ENCODE results near the gene TAF4B.
A peak's percentile ranks its signal among the peaks of the same experiment; 100 is the strongest.

Gene TAF4B

GRCh38 chr18:26394047-26394654 is 167.9 kb downstream of the TAF4B start:
- Histone ChIP-seq H2BK12ac (ENCODE audit: low read length in 2 of 2) (no peak overlapping the region), H2AK5ac (ENCODE audit: low read length, severe bottlenecking) (no peak overlapping the region), H3K4ac (ENCODE audit: low read depth in 1 of 2, low read length in 2 of 2) (no peak overlapping the region), H3K79me1 (replicated peaks; ENCODE audit: low read length, poor library complexity, severe bottlenecking) (no peaks in the 10 kb centered on the region), H3K4me3 (ENCODE audit: insufficient read depth in 1 of 2, low read depth in 1 of 2, low read length in 2 of 2) (no peak overlapping the region), H3K9me3 (ENCODE audit: control insufficient read depth, low read length) (no peaks in the 10 kb centered on the region), H3K18ac (ENCODE audit: low read depth in 1 of 2, low read length in 2 of 2) (no peak overlapping the region), H2AFZ (ENCODE audit: low read depth, low read length) (no peak overlapping the region), H3K9ac (ENCODE audit: low read length) (no peak overlapping the region), H4K8ac (ENCODE audit: low read length) (no peak overlapping the region), H3K36me3 (ENCODE audit: control insufficient read depth in 1 of 2, insufficient read depth in 2 of 2, low read depth in 1 of 2, low read length in 2 of 2) (no peaks in the 10 kb centered on the region), H3K23ac (ENCODE audit: low read length in 2 of 2) (no peak overlapping the region), H2BK5ac (ENCODE audit: low read depth, low read length, poor library complexity, severe bottlenecking) (no peak overlapping the region), H3K27ac (ENCODE audit: low read length, poor library complexity, severe bottlenecking) (no peak overlapping the region), H3K4me1 (ENCODE audit: control insufficient read depth, insufficient read depth, low read depth, low read length) (no peaks in the 10 kb centered on the region), H3K27me3 (ENCODE audit: control insufficient read depth in 1 of 2, insufficient read depth in 1 of 2, low read length in 2 of 2) (no peaks in the 10 kb centered on the region), H3K14ac (ENCODE audit: low read length in 2 of 2) (no peak overlapping the region), H2BK120ac (ENCODE audit: low read depth, low read length) (no peak overlapping the region), H4K91ac (ENCODE audit: low read length) (no peak overlapping the region), H2BK15ac (ENCODE audit: low read depth, poor library complexity, severe bottlenecking) (no peak overlapping the region), H3K4me2 (ENCODE audit: low read length, poor library complexity, severe bottlenecking) (no peak overlapping the region)
- 100% methylated on average over 2 of the region's 5 CpGs for WGBS
- DNase-seq = no peak

GRCh38 chr18:26397019-26397418 is 170.8 kb downstream of the TAF4B start:
- H4K91ac ChIP-seq (ENCODE audit: low read length) = no peak overlapping the region
- H3K4me1 ChIP-seq (ENCODE audit: control insufficient read depth, insufficient read depth, low read depth, low read length) = no peaks in the 10 kb centered on the region
- H3K36me3 ChIP-seq (ENCODE audit: control insufficient read depth in 1 of 2, insufficient read depth in 2 of 2, low read depth in 1 of 2, low read length in 2 of 2) = no peaks in the 10 kb centered on the region
- no peak overlapping the region for H2BK12ac ChIP-seq (ENCODE audit: low read length in 2 of 2)
- H3K4me2 ChIP-seq (ENCODE audit: low read length, poor library complexity, severe bottlenecking) = no peak overlapping the region
- no peak overlapping the region for H3K18ac ChIP-seq (ENCODE audit: low read depth in 1 of 2, low read length in 2 of 2)
- no peak overlapping the region for H3K14ac ChIP-seq (ENCODE audit: low read length in 2 of 2)
- H3K27me3 ChIP-seq (ENCODE audit: control insufficient read depth in 1 of 2, insufficient read depth in 1 of 2, low read length in 2 of 2) = no peaks in the 10 kb centered on the region
- 98% methylated on average over 4 of the region's 4 CpGs for WGBS
- no peak overlapping the region for H2BK120ac ChIP-seq (ENCODE audit: low read depth, low read length)
- no peak overlapping the region for H3K23ac ChIP-seq (ENCODE audit: low read length in 2 of 2)
- H2BK5ac ChIP-seq (ENCODE audit: low read depth, low read length, poor library complexity, severe bottlenecking) = no peak overlapping the region
- no peak overlapping the region for H2BK15ac ChIP-seq (ENCODE audit: low read depth, poor library complexity, severe bottlenecking)
- no peak overlapping the region for H3K4me3 ChIP-seq (ENCODE audit: insufficient read depth in 1 of 2, low read depth in 1 of 2, low read length in 2 of 2)
- no peak overlapping the region for H3K27ac ChIP-seq (ENCODE audit: low read length, poor library complexity, severe bottlenecking)
- no peak overlapping the region for H2AK5ac ChIP-seq (ENCODE audit: low read length, severe bottlenecking)
- no peak overlapping the region for H4K8ac ChIP-seq (ENCODE audit: low read length)
- no peak overlapping the region for H2AFZ ChIP-seq (ENCODE audit: low read depth, low read length)
- H3K9me3 ChIP-seq (ENCODE audit: control insufficient read depth, low read length) = no peaks in the 10 kb centered on the region
- H3K79me1 ChIP-seq (replicated peaks; ENCODE audit: low read length, poor library complexity, severe bottlenecking) = no peaks in the 10 kb centered on the region
- no peak overlapping the region for H3K4ac ChIP-seq (ENCODE audit: low read depth in 1 of 2, low read length in 2 of 2)
- DNase-seq = no peak
- no peak overlapping the region for H3K9ac ChIP-seq (ENCODE audit: low read length)

GRCh38 chr18:26403491-26403890 is 177.2 kb downstream of the TAF4B start:
- H2AFZ ChIP-seq (ENCODE audit: low read depth, low read length) = no peak overlapping the region
- H3K18ac ChIP-seq (ENCODE audit: low read depth in 1 of 2, low read length in 2 of 2) = no peak overlapping the region
- WGBS = no CpG with 5 or more reads among the region's 1 CpG
- H3K23ac ChIP-seq (ENCODE audit: low read length in 2 of 2) = no peak overlapping the region
- no peak overlapping the region for H2BK12ac ChIP-seq (ENCODE audit: low read length in 2 of 2)
- H2BK5ac ChIP-seq (ENCODE audit: low read depth, low read length, poor library complexity, severe bottlenecking) = no peak overlapping the region
- no peak overlapping the region for H4K91ac ChIP-seq (ENCODE audit: low read length)
- no peaks in the 10 kb centered on the region for H3K9me3 ChIP-seq (ENCODE audit: control insufficient read depth, low read length)
- no peak overlapping the region for H3K14ac ChIP-seq (ENCODE audit: low read length in 2 of 2)
- no peak overlapping the region for H3K9ac ChIP-seq (ENCODE audit: low read length)
- no peak overlapping the region for H3K4me2 ChIP-seq (ENCODE audit: low read length, poor library complexity, severe bottlenecking)
- H3K79me1 ChIP-seq (replicated peaks; ENCODE audit: low read length, poor library complexity, severe bottlenecking) = no peaks in the 10 kb centered on the region
- H3K4me3 ChIP-seq (ENCODE audit: insufficient read depth in 1 of 2, low read depth in 1 of 2, low read length in 2 of 2) = no peak overlapping the region
- no peak overlapping the region for H2BK120ac ChIP-seq (ENCODE audit: low read depth, low read length)
- DNase-seq = no peak
- no peak overlapping the region for H2AK5ac ChIP-seq (ENCODE audit: low read length, severe bottlenecking)
- H3K4ac ChIP-seq (ENCODE audit: low read depth in 1 of 2, low read length in 2 of 2) = no peak overlapping the region
- no peak overlapping the region for H4K8ac ChIP-seq (ENCODE audit: low read length)
- no peaks in the 10 kb centered on the region for H3K4me1 ChIP-seq (ENCODE audit: control insufficient read depth, insufficient read depth, low read depth, low read length)
- no peaks in the 10 kb centered on the region for H3K36me3 ChIP-seq (ENCODE audit: control insufficient read depth in 1 of 2, insufficient read depth in 2 of 2, low read depth in 1 of 2, low read length in 2 of 2)
- no peak overlapping the region for H2BK15ac ChIP-seq (ENCODE audit: low read depth, poor library complexity, severe bottlenecking)
- H3K27ac ChIP-seq (ENCODE audit: low read length, poor library complexity, severe bottlenecking) = no peak overlapping the region
- no peaks in the 10 kb centered on the region for H3K27me3 ChIP-seq (ENCODE audit: control insufficient read depth in 1 of 2, insufficient read depth in 1 of 2, low read length in 2 of 2)

- Histone ChIP-seq H2AK5ac (ENCODE audit: low read length, severe bottlenecking) (no peak overlapping the region), H3K27ac (ENCODE audit: low read length, poor library complexity, severe bottlenecking) (no peak overlapping the region), H3K27me3 (ENCODE audit: control insufficient read depth in 1 of 2, insufficient read depth in 1 of 2, low read length in 2 of 2) (no peaks in the 10 kb centered on the region), H3K4me2 (ENCODE audit: low read length, poor library complexity, severe bottlenecking) (no peak overlapping the region), H3K14ac (ENCODE audit: low read length in 2 of 2) (no peak overlapping the region), H3K4ac (ENCODE audit: low read depth in 1 of 2, low read length in 2 of 2) (no peak overlapping the region), H3K9ac (ENCODE audit: low read length) (no peak overlapping the region), H2BK120ac (ENCODE audit: low read depth, low read length) (no peak overlapping the region), H4K8ac (ENCODE audit: low read length) (no peak overlapping the region), H2BK15ac (ENCODE audit: low read depth, poor library complexity, severe bottlenecking) (no peak overlapping the region), H2BK12ac (ENCODE audit: low read length in 2 of 2) (no peak overlapping the region), H2BK5ac (ENCODE audit: low read depth, low read length, poor library complexity, severe bottlenecking) (no peak overlapping the region), H3K4me1 (ENCODE audit: control insufficient read depth, insufficient read depth, low read depth, low read length) (no peaks in the 10 kb centered on the region), H3K79me1 (replicated peaks; ENCODE audit: low read length, poor library complexity, severe bottlenecking) (no peaks in the 10 kb centered on the region), H4K91ac (ENCODE audit: low read length) (no peak overlapping the region), H3K18ac (ENCODE audit: low read depth in 1 of 2, low read length in 2 of 2) (no peak overlapping the region), H3K36me3 (ENCODE audit: control insufficient read depth in 1 of 2, insufficient read depth in 2 of 2, low read depth in 1 of 2, low read length in 2 of 2) (no peaks in the 10 kb centered on the region), H3K4me3 (ENCODE audit: insufficient read depth in 1 of 2, low read depth in 1 of 2, low read length in 2 of 2) (no peak overlapping the region), H2AFZ (ENCODE audit: low read depth, low read length) (no peak overlapping the region), H3K9me3 (ENCODE audit: control insufficient read depth, low read length) (no peaks in the 10 kb centered on the region), H3K23ac (ENCODE audit: low read length in 2 of 2) (no peak overlapping the region)
- DNase-seq = peak; percentile 29
- 65% methylated on average over 5 of the region's 5 CpGs for WGBS
Observed at GRCh38 chr18:26405190-26405801, 179.1 kb downstream of the TAF4B start.
